GM19397 (cell line): ENCODE results near the gene TMEM242.
"Not testable (repeated sequence)": the region's sequence is repeated elsewhere in the genome, so short reads cannot be mapped to it uniquely, and the experiment has no call there.

Source experiments
- ATAC-seq: cut with Tn5 transposase; IDR thresholded peaks from one replicate; pipeline ENCODE4 v1.9.1; 2021; ENCODE audit warnings: mild to moderate bottlenecking, moderate library complexity; ENCODE audit not compliant: unreplicated experiment

The TMEM242 gene

GRCh38 chr6:157325069-157325805 lies 1.9 kb upstream of the TMEM242 start:
- ATAC-seq: no peak

GRCh38 chr6:157323966-157324300 lies 614 bp upstream of the TMEM242 start:
- ATAC-seq: peak; percentile 28

DNA sequence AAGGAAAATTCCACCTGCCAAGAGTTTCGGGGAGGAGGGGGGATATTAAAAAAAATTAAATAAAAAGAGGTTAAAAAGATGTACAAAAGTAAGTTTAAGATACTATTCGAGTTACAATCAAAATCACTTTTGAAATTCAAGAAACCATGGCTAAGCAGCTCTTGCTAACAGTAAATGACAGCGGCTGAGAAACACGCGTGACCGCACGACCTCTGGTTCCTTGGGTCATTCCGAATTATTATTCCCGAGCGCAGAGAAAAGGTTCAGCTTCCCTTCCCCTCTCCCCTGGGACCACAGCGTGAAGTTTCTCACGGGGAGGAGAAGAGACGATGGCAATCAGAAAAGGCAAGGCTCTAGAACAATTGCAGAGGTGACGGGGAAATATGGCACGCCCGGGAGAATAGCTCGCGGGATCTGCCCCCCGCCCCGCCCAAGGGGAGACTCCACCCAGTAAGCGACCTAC lies 496 bp downstream of the TMEM242 start:
- no peak for ATAC-seq

DNA sequence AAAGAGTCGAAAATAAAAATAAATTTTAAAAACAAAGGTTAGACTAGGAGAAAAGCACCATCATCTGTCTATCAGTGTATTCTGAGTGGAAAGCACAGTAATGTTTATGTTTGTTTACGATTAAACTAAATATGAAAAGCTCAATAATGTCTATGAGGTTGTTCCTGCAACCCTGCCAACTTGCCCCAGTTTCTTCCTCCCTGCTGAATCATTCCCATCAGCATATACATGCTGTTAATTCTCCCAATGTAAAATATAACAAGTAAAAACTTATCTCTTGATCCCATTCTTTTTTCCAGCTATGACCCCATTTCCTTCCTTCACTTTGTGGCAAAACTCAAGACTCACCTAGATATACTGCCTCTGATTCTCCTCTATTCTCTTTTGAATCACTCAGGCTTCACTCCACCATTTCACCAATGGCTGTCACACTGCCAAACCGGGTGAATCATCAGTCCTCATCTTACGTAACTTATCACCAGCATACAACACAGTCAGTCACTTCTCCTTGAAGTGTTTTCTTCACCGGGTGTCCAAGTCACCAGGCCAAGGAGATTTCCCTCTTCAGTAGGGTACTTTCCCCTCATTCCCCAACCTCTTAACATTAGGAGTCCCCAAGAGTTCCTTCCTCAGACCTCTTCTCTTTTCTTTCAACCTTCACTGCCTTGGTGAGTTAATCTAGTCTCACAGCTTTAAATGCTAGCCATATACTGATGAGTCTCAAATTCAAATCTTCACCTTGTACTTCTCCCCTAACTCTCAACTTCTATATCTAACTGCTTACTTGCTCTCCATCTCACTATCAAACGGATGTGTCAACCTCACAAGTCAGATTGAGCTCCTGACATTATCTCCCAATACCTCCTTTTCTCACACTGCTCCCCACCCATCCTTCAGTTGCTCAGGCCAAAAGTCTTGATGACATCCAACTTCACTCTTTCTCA lies 6.2 kb downstream of the TMEM242 start:
- ATAC-seq: no peak

GRCh38 chr6:157314705-157315321 lies 8.5 kb downstream of the TMEM242 start:
- ATAC-seq: peak; percentile 72

DNA sequence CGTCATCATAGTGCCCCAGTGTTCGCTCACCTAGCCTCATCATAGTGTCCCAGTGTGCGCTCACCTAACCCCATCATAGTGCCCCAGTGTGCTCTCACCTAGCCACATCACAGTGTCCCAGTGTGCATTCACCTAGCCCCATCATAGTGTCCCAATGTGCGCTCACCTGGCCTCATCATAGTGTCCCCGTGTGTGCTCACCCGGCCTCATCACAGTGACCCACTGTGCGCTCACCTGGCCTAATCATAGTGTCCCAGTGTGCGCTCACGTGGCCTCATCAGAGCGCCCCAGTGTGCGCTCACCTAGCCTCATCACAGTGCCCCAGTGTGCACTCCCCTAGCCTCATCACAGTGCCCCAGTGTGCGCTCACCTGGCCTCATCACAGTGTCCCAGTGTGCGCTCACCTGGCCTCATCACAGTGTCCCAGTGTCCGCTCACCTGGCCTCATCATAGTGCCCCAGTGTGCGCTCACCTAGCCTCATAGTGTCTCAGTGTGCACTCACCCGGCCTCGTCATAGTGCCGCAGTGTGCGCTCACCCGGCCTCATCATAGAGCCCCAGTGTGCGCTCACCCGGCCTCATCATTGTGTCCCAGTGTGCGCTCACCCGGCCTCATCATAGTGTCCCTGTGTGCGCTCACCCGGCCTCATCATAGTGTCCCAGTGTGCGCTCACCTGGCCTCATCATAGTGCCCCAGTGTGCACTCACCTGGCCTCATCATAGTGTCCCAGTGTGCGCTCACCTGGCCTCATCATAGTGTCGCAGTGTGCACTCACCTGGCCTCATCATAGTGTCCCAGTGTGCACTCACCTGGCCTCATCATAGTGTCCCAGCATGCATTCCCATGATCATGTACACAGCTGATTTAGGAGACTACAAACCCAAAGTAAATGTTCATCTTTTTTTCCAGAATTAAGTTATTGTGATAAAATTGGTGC lies 9.5 kb downstream of the TMEM242 start:
- no peak for ATAC-seq

- no peak for ATAC-seq
Measured at GRCh38 chr6:157312757-157313156, 10.6 kb downstream of the TMEM242 start.

GRCh38 chr6:157310693-157311092 lies 12.6 kb downstream of the TMEM242 start:
- not testable (repeated sequence) for ATAC-seq

DNA sequence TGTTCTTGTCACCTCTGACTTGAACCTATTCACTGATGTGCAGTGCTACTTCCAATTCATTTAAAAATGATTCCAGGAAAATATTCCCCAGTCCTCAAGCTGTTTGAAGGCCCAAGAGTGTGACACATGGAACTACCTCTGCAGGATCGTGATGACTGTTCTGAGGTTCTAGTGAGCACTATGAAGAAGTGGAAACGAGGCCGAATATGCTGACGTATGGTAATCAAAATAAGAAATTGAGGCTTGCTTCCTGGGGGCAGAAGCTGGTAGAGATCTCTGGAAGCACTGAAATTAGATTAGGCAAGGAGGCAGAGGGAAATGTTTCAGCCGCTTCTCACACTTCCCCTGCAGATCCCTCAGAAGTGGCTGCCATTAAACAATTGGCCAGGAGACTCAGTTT lies 15.7 kb downstream of the TMEM242 start:
- no peak for ATAC-seq

DNA sequence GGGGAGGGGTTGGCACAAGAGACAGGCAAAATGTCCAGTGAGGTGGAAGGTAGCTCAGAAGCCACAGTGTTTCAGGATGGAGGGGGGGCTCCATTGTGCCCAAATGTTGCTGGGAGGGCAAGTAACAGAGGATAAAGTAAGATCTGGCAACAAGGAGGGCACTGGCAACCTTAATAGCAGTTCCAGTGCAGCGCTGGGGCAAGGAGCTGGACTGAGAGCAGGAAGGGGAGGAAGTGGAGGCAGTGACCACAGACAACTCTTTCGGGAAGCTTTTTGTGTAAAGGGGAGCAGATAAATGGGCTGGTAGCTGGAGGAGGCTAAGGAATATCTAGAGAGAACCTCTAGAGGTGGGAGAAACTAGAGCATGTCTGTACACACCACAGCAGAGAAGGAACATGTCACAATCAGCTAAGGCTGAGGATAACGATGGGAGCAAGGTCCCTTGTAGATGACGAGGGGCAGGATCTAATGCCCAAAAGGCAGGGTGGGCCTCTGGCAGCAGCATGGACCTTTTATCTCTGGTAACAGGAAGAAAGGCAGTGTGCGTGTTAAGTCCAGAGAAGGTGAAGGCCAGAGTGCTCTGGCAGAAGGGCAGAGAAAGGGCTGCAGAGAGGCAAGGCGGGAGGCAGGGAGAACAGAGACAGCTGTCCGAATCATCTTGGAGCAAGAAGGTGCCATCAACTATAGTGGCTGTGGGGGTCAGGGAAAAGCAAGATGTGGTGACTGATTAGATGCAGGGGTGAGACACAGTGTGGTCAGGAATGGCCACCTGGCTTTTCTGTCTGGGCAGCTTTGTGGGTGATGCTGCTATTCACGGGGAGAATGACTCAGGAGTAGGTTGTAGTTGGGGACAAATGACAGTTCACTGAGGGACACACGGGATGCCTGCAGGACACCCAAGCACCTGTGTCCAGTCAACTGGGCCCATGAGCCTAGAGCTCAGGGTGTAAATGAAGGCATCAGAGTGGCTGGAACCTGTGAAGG lies 17.4 kb downstream of the TMEM242 start:
- no peak for ATAC-seq

DNA sequence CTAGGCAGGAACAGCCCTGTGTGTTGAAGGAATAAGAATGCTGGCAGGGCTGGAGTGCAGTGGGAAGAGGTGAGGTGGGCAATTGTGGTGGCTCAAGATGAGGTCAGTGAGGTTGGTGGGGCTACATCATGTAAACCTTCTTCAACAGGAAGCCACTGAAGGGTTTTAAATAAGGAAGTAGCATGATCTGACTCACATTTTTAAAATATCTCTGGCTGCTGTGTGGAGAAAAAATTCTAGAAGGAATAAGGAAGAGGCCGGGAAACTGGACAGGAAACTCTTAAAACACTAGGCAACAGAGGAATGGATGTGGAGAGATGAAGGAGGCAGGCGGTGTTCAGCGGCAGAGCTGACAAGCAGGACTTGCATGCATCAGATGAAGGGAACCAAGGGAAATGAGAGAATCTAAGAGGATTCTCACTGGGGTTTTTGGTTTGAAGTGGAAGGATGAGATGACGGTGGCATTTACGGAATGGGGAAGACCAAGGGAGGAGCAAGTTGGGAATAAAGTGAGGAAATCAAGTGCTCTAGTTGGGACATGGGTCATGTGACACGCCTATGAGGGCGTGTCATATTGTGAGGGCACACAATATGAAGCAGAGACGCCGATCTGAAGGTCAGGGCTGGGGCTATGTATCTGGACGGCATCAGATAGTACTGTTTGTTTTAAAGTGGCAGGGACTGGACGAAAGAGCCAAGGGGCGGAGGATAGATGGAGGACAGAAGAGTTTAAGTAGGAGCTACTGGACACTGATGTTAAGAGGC lies 18.2 kb downstream of the TMEM242 start:
- ATAC-seq: no peak

DNA sequence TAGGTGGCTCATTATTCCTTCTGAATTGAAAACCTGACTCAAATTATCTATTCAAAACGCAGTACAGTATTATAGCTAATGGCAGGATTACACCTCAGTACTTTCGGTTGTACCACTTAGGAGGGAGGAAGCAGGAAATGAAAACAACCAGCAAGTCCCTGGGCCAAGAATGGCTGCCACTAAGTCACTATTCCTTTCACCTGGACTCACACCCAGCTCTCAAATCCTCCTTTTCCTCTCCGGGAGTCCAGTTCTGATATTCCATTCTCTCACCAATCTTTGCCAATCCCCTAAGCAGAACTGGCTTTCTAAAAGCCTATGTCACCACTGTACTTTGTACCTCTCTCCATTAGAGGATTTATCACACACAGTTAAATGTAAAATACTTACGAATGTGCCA lies 20.6 kb downstream of the TMEM242 start:
- ATAC-seq: no peak

DNA sequence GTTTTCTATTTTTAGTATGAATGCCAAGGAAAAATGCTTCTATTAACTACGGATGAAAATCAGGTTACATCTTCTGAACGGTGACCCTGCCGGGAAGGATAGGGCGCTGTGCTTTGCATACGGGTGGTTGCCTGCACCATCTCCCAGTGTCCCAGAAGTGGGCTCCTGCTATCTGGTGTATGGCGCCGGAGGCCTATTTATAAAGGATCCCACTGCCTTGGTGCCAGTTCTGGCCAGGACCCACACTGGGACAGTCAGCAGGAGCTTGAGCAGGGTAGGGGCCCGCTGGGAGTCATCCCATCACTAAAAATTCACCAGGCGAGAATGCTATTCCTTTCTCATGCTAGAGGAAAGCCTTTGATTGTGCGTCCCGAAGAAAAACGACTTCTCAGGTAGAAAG lies 22.9 kb downstream of the TMEM242 start:
- ATAC-seq: no peak

DNA sequence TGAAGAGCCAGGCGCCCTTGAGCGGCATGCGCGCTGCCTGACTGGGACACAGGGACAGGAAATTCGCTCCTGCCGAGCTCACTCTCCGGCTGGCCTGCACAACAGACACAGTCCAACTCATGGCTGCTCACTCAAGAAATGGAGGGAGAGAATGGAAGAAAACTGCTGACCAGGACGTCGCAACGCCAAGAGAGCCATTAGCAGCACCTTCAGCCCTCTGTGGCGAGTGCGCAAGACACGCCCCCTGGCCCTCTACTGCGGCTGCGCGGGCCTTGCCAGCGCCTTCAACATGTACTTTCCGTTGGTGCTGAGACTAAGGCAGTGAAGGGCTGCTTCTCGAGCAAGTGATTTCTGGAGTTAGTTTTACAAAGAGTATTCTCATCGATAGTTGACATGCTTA lies 23.3 kb downstream of the TMEM242 start:
- ATAC-seq: no peak

DNA sequence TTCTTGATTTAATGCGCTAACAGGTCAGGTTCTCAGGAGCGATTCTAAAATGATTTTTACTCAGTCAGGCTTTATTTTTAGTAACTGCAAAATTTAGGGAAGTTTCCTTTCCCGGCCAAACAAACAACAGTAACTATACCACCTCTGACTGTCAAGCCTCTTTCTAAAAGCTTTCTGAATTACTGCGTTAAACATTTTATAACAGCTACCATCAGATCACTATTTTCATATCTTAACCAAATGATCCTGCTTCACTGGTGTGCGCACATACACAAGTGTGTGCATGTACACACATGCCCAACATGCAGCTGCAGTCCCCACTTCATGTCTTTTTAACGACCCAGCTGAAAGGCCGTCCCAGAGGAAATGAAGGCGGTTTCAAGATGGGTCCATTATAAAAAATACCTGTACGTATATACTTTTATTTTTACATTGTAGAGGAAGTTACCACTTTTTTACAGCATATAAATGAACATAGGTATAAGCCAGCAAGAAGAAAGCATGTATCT lies 25.0 kb downstream of the TMEM242 start:
- no peak for ATAC-seq

DNA sequence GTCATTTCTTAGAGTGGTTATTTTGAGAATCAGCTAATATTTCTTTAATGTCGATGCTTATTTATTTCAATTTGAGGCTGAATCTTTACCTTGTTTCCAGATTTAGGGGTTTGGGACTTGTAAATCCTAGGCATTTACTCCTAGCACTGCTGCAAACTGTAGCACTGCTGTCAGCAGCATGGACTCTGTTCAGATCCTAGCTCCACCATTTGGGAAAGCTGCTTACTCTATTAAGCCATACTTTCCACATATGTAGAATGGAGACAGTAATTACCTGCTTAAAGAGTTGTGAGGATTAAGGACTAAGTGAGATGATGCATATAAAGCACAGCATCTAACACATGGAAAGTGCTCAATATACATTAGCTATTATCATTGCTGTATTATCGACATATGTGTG lies 28.7 kb downstream of the TMEM242 start:
- no peak for ATAC-seq

DNA sequence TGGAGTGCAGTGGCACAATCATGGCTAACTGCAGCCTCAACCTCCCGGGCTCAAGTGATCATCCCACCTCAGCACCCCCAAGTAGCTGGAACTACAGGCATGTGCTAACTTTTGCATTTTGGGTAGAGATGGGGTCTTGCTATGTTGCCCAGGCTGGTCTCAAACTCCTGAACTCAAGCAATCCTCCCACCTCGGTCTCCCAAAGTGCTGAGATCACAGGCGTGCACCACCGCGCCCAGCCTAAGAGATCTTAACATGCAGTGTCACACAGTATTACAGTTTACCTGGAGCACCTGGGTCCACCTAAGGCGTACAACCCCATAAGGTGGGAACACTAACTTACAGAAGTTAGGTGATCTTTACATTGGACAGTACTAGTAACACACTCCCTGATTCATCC lies 29.5 kb downstream of the TMEM242 start:
- ATAC-seq: no peak

- ATAC-seq: no peak
Measured at GRCh38 chr6:157292202-157292601, 31.1 kb downstream of the TMEM242 start.
